Measurements from ENCODE around the gene TRDMT1. TPM values are rescaled to one million over a fixed set of nuclear protein-coding genes. Genes with fewer than 3 reads are reported as not detected.

The TRDMT1 gene
- total and polyA plus RNA-seq, 2 experiments from 2014 or later: 3.9 to 10.1 TPM

GRCh38 chr10:17190602-17191001, 10.9 kb downstream of the TRDMT1 start:
- H3K9me3 ChIP-seq (ENCODE audit: low read depth): no peaks in the 10 kb centered on the region
- no peak overlapping the region for H3K27ac ChIP-seq
- H3K36me3 ChIP-seq: no peaks in the 10 kb centered on the region
- no peak overlapping the region for H3K4me3 ChIP-seq
- H3K27me3 ChIP-seq: no peaks in the 10 kb centered on the region
- no peak for DNase-seq (ENCODE audit: low read depth in 1 of 2, low spot score in 1 of 2)
- H3K4me1 ChIP-seq (ENCODE audit: low read depth): no peaks in the 10 kb centered on the region
- TF ChIP-seq CTCF (IDR thresholded peaks at IDR 0.05; ENCODE audit: low read depth, low read length): no peak

DNA sequence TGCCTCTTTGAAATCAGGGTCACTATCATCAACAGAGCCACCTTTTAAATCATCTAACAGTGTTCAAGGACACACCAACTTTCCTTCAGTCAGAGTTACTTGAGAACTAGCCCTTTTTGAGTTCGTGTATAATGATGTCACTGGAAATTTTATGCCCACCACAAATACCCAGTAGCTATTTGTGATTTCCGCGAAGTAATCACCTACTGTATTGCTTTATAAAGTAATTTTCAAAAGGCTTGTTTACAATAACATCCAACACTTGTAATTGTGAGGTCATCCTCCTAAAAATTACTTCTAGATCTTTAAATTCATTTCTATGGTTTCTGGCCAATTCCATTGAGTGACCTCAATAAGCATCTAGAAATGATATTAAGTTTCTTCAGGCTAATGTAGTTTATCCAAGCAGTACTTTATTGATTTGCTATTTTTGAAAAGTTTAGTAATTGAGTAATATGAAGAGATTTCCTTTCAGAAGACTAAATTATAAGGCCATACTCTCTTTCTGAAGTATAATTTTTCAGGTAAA, 12.8 kb downstream of the TRDMT1 start:
- H3K4me1 ChIP-seq (ENCODE audit: low read depth): no peaks in the 10 kb centered on the region
- no peak for DNase-seq (ENCODE audit: low read depth in 1 of 2, low spot score in 1 of 2)
- no peaks in the 10 kb centered on the region for H3K9me3 ChIP-seq (ENCODE audit: low read depth)
- TF ChIP-seq CTCF (IDR thresholded peaks at IDR 0.05; ENCODE audit: low read depth, low read length): no peak
- H3K36me3 ChIP-seq: no peaks in the 10 kb centered on the region
- no peak overlapping the region for H3K4me3 ChIP-seq
- no peaks in the 10 kb centered on the region for H3K27me3 ChIP-seq
- no peak overlapping the region for H3K27ac ChIP-seq

DNA sequence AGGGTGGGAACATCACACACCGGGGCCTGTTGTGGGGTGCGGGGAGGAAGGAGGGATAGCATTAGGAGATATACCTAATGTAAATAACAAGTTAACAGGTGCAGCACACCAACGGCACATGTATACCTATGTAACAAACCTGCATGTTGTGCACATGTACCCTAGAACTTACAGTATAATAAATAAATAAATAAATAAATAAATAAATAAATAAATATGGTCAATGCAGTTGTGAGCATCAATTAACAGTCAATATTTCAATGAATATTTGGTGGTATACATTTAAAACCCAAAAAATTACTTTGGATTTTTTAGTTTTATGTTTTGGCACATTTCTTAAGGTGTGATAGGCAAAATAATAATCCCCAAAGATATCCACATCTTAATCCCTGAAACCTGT, 15.6 kb downstream of the TRDMT1 start:
- Histone ChIP-seq H3K4me3 (no peak overlapping the region), H3K9me3 (ENCODE audit: low read depth) (no peaks in the 10 kb centered on the region), H3K4me1 (ENCODE audit: low read depth) (peaks cover 4% of the 10 kb centered on the region), H3K36me3 (no peaks in the 10 kb centered on the region), H3K27ac (no peak overlapping the region), H3K27me3 (no peaks in the 10 kb centered on the region)
- no peak for DNase-seq (ENCODE audit: low read depth in 1 of 2, low spot score in 1 of 2)
- TF ChIP-seq CTCF (IDR thresholded peaks at IDR 0.05; ENCODE audit: low read depth, low read length): no peak

DNA sequence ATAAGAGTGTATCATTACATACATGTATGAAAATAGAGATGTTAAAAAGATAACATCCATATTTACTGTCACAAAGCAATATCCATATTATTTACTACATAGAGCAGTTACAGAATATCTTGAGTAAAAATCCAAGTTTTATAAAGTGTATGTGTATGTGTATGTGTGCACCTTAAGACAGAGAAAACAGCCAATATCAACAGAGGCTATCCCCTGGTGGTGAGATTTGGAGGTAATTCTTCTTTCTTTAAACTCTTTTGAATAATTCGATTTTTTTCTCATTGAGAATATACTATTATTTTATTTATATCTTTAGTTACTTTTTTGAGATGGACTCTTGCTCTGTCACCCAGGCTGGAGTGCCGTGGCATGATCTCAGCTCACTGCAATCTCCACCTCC, 18.4 kb downstream of the TRDMT1 start:
- no peak overlapping the region for H3K27ac ChIP-seq
- DNase-seq (ENCODE audit: low read depth in 1 of 2, low spot score in 1 of 2): no peak
- H3K4me3 ChIP-seq: no peak overlapping the region
- TF ChIP-seq CTCF (IDR thresholded peaks at IDR 0.05; ENCODE audit: low read depth, low read length): peak; percentile 15
- H3K27me3 ChIP-seq: no peaks in the 10 kb centered on the region
- no peaks in the 10 kb centered on the region for H3K9me3 ChIP-seq (ENCODE audit: low read depth)
- H3K36me3 ChIP-seq: no peaks in the 10 kb centered on the region
- H3K4me1 ChIP-seq (ENCODE audit: low read depth): peaks cover 4% of the 10 kb centered on the region

DNA sequence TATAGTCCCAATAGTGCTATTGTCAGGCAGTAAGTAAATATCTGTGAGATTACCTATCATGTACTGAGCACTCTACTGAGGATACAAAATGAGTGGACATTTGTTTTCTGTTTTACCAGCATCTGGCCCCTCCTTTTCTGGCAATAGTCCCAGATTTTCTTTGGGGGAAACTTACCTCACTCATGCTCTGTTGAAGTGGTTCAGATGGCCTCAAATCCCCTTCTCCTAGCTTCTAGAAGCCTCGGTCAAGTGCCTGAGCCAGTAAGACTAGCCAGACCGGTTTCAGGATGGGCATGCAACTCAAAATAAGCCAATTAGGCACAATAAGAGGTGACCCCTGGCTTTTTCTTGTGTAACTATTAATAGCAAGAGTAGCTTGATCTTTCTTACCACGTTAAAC, 19.7 kb downstream of the TRDMT1 start:
- Histone ChIP-seq H3K4me3 (no peak overlapping the region), H3K36me3 (no peaks in the 10 kb centered on the region), H3K9me3 (ENCODE audit: low read depth) (no peaks in the 10 kb centered on the region), H3K4me1 (ENCODE audit: low read depth) (peaks cover 4% of the 10 kb centered on the region), H3K27me3 (no peaks in the 10 kb centered on the region), H3K27ac (no peak overlapping the region)
- no peak for TF ChIP-seq CTCF (IDR thresholded peaks at IDR 0.05; ENCODE audit: low read depth, low read length)
- DNase-seq (ENCODE audit: low read depth in 1 of 2, low spot score in 1 of 2): peak in 1 of 2 donors; percentile 39

DNA sequence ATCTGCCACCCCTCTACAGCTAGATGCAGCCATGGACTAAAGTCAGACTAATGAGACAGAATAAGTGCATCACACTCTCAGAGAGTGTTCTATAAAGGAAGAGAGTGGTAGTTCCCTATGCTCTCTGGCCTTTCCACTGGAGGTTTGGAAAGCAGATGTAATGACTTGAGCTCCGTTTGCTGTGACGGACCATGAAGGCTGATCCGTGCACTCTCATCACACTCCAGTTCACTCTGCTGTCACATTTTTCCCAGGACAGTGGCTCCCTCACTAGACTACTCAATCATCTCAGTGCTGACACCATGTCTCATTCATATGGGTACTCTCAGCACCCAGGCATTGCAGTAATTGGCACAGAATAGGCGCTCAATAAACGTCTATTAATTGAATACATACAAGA, 20.4 kb downstream of the TRDMT1 start:
- no peak for TF ChIP-seq CTCF (IDR thresholded peaks at IDR 0.05; ENCODE audit: low read depth, low read length)
- DNase-seq (ENCODE audit: low read depth in 1 of 2, low spot score in 1 of 2): no peak

More for the DNA sequence above, 20.4 kb downstream of the TRDMT1 start:
- H3K27ac ChIP-seq: peak overlapping the region; percentile 46
- peaks cover 4% of the 10 kb centered on the region for H3K4me1 ChIP-seq (ENCODE audit: low read depth)
- H3K27me3 ChIP-seq: no peaks in the 10 kb centered on the region
- no peaks in the 10 kb centered on the region for H3K9me3 ChIP-seq (ENCODE audit: low read depth)
- H3K36me3 ChIP-seq: no peaks in the 10 kb centered on the region
- no peak overlapping the region for H3K4me3 ChIP-seq
